Neural crest cell (in vitro differentiated cells): ENCODE measurements around the gene PRR15. TPM values are rescaled to one million over a fixed set of nuclear protein-coding genes. Genes with fewer than 3 reads are reported as not detected.

ENCODE experiments used
- DNase-seq: peaks from one replicate; pipeline ENCODE4 v3.0.0; 2021; ENCODE audit warnings: low read depth, mixed read lengths, low spot score
- H3K27ac Mint-ChIP-seq: one replicate; pipeline ENCODE4 v1.8.0; 2021; ENCODE audit warnings: mild to moderate bottlenecking, mixed read lengths; ENCODE audit not compliant: unreplicated experiment
- H3K27me3 Mint-ChIP-seq: 2 replicates; pipeline ENCODE4 v1.8.0; 2021; ENCODE audit warnings: low read depth, mild to moderate bottlenecking, mixed read lengths
- H3K36me3 Mint-ChIP-seq: 2 replicates; pipeline ENCODE4 v1.8.0; 2021; ENCODE audit warnings: low read depth, mild to moderate bottlenecking, mixed read lengths
- H3K4me1 Mint-ChIP-seq: 2 replicates; pipeline ENCODE4 v1.8.0; 2021; ENCODE audit warnings: mixed read lengths
- H3K4me3 Mint-ChIP-seq: one replicate; pipeline ENCODE4 v1.8.0; 2021; ENCODE audit warnings: mild to moderate bottlenecking, mixed read lengths
- H3K9me3 Mint-ChIP-seq: 2 replicates; pipeline ENCODE4 v1.8.0; 2021; ENCODE audit warnings: mixed read lengths
- total RNA-seq: library from RNA; stranded (reverse); gene quantifications from 2 replicates; pipeline ENCODE4 v1.2.1, GENCODE V29; 2021
- TF ChIP-seq, protein P1 (sequence below): fragments of 200-600 bp; sonication (generic); conservative IDR thresholded peaks from 2 replicates; pipeline ENCODE4 v1.5.0; 2021; ENCODE audit warnings: antibody characterized with exemption, mild to moderate bottlenecking

PRR15 gene
- total RNA-seq, 1 donor from 2014 or later = not detected

GRCh38 chr7:29614229-29614628 is 50.6 kb downstream of the PRR15 start:
- TF ChIP-seq, protein P1, sequence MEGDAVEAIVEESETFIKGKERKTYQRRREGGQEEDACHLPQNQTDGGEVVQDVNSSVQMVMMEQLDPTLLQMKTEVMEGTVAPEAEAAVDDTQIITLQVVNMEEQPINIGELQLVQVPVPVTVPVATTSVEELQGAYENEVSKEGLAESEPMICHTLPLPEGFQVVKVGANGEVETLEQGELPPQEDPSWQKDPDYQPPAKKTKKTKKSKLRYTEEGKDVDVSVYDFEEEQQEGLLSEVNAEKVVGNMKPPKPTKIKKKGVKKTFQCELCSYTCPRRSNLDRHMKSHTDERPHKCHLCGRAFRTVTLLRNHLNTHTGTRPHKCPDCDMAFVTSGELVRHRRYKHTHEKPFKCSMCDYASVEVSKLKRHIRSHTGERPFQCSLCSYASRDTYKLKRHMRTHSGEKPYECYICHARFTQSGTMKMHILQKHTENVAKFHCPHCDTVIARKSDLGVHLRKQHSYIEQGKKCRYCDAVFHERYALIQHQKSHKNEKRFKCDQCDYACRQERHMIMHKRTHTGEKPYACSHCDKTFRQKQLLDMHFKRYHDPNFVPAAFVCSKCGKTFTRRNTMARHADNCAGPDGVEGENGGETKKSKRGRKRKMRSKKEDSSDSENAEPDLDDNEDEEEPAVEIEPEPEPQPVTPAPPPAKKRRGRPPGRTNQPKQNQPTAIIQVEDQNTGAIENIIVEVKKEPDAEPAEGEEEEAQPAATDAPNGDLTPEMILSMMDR = no peak
- no peaks in the 10 kb centered on the region for H3K27me3 Mint-ChIP-seq

More at GRCh38 chr7:29614229-29614628, 50.6 kb downstream of the PRR15 start:
- no peak for DNase-seq
- Mint-ChIP-seq H3K27ac (no peak overlapping the region), H3K36me3 (no peaks in the 10 kb centered on the region), H3K4me3 (no peak overlapping the region), H3K9me3 (peaks cover 6% of the 10 kb centered on the region), H3K4me1 (no peaks in the 10 kb centered on the region)

Other genes starting within 250 kb of the PRR15 start
- gene WIPF3, start 242.7 kb downstream of the PRR15 start, total RNA-seq = 4.0 and 5.1 TPM in 2 replicates